Fibroblast of the aortic adventitia (primary cell): ENCODE measurements around the gene UBE2I. TPM values are rescaled to one million over a fixed set of nuclear protein-coding genes. Genes with fewer than 3 reads are reported as not detected.

Source experiments
- DNase-seq: peaks from one replicate; pipeline ENCODE4 v3.0.0-alpha.2; 2010; ENCODE audit warnings: low read depth
- H3K4me3 ChIP-seq: 2 replicates; pipeline ENCODE4 v1.5.1; 2011; ENCODE audit warnings: low read depth, mild to moderate bottlenecking, control low read depth, low read length, moderate library complexity
- total RNA-seq: library from RNA; depleted of rRNA; stranded (reverse); fragments of >200 nt; gene quantifications from 2 replicates; pipeline ENCODE4 v1.2.3, GENCODE V29; 2012; ENCODE audit warnings: low replicate concordance
- TF ChIP-seq, protein P1 (sequence below): IDR thresholded peaks from 2 replicates; pipeline ENCODE4 v1.5.1; 2011; ENCODE audit warnings: mild to moderate bottlenecking, low read length, control low read depth, inconsistent platforms; ENCODE audit not compliant: insufficient read depth

Gene UBE2I
- total RNA-seq, 1 donor, result 70.3 TPM

DNA sequence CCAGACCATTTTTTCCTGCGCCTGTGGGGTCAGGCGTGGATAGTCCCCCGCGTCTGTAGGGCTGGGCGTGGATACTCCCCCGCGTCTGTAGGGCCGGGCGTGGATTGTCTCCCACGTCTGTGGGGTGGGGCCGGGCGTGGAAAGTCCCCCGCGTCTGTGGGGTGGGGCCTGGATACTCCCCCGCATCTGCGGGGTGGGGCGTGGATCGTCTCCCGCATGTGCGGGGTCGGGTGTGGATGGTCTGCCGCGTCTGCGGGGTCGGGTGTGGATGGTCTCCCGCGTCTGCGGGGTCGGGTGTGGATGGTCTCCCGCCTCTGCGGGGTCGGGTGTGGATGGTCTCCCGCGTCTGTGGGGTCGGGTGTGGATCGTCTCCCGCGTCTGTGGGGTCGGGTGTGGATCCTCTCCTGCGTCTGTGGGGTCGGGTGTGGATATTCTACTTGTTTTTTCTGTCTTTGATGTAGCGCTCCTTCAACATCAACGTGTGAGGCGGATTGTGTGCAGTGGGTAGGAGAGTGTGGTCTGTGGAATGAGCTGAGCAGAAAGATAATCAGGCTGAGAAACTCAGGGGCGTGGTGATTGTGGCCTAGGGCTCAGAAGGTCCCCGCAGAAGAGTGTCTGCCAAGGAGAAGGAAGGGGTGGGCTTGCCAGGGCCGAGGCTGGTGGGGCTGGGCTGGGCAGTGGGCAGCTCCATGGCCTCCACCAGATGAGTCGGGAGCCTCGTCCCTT is 45.5 kb downstream of the UBE2I start:
- DNase-seq, result no peak
- no peak overlapping the region for H3K4me3 ChIP-seq
- TF ChIP-seq, protein P1, sequence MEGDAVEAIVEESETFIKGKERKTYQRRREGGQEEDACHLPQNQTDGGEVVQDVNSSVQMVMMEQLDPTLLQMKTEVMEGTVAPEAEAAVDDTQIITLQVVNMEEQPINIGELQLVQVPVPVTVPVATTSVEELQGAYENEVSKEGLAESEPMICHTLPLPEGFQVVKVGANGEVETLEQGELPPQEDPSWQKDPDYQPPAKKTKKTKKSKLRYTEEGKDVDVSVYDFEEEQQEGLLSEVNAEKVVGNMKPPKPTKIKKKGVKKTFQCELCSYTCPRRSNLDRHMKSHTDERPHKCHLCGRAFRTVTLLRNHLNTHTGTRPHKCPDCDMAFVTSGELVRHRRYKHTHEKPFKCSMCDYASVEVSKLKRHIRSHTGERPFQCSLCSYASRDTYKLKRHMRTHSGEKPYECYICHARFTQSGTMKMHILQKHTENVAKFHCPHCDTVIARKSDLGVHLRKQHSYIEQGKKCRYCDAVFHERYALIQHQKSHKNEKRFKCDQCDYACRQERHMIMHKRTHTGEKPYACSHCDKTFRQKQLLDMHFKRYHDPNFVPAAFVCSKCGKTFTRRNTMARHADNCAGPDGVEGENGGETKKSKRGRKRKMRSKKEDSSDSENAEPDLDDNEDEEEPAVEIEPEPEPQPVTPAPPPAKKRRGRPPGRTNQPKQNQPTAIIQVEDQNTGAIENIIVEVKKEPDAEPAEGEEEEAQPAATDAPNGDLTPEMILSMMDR, result no peak

DNA sequence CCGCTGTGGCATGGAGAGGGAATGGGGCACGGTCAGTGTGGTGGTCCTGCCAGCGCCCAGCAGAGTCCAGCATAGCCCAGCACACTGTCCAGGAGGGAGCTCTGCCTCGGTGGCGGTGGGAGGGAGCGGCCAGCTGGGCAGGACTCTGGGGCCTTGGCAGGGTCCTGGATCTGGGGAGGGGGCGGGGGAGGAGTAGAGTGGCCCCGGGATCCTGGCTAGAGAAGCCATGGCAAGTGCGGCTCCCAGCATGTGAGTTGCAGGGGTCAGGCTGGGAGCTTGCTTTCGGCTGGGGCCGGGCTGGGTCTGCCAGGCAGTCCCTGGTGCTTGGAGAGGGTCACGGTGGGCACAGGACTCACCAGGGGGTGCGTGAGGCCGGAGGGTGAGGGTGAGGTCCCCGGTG is 46.2 kb downstream of the UBE2I start:
- TF ChIP-seq, protein P1, result no peak
- no peak for DNase-seq
- no peak overlapping the region for H3K4me3 ChIP-seq

DNA sequence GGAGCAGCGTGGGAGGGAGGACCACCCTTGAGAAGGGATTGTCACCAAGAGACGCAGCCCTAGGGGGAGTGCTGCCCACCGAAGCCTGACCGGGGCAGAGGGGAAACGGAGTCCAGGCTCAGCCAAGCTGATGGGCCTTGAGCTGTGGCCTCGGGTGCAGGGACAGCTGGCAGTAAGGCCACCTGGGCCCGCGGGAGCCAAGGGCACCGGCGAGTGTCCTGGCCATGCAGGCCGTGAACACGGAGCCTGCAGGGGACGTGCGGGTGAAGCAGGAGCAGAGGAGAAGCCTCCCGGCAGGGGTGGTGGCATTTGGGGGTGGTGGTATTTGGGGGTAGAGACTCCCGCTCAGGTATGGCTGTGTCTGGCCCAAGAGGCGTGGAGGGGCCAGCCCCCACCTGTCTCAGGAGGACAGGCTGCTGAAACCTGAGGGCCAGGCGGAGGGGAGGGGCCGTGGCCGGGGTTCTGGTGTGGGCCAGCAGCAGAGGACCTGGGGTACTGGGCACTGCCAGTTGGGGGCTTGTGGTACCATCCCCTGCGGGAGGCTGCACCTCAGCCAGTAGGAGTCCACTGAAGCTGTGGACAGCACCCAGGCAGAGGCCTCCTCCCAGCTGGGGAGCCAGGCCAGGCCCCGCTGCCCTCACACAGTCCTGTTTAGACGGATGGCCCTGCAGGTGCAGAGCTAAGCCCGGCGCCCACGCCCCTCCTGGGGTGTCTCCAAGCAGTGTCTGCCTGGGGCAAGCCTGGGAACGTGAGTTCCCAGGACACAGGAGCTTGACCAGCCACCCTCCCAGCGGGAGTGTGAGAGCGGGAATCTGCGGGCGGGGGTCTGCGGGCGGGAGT is 46.8 kb downstream of the UBE2I start:
- no peak overlapping the region for H3K4me3 ChIP-seq
- TF ChIP-seq, protein P1, result no peak
- no peak for DNase-seq

DNA sequence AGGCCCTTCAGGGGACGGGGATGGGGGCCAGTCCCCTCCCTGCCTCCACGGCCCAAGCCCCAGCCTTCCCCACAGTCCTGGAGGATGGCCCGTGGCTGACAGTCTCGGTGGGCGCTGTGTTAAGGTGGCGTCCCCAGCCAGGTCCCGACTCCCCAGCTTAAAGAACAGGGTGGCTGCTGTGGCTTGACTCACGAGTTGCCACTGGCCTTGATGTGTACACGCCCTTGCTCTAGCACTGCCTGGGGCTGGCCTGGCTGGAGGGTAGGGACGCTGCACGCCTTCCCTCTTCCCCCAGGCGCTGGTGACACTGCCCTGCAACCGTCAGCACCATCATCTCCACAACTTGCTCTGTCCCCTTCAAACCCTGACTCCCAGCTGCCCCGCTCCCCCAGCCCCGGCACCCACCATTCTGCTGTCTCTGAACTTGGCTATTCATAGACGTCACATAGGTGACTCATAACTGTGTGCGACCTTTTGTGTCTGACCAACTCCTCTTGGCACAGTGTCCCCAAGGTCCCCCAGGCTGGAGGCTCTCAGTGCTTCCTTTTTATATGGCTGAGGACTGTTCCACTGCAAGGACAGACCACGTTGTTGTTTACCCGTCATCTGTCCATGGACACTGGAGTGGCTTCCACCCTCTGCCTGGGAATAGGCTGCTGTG is 48.6 kb downstream of the UBE2I start:
- H3K4me3 ChIP-seq, result no peak overlapping the region
- no peak for DNase-seq
- TF ChIP-seq, protein P1, result no peak

DNA sequence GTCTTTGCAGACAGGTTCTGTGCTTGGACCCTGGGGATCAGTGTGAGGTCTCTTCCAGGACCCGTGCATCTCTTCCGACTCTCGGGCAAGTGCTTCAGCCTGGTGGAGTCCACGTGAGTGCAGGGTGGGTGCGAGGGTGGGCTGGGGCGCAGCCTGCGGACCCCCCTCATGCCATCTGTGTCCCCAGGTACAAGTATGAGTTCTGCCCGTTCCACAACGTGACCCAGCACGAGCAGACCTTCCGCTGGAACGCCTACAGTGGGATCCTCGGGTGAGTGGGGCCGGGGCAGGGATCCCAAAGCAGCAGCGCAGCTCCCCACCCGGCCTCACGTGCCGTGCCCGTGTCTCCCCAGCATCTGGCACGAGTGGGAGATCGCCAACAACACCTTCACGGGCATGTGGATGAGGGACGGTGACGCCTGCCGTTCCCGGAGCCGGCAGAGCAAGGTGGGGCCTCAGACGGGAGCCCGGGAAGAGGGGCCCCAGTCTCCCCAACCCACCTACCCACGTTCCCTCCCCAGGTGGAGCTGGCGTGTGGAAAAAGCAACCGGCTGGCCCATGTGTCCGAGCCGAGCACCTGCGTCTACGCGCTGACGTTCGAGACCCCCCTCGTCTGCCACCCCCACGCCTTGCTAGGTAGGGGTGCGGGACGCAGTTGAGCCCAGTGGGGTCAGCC is 52.4 kb downstream of the UBE2I start:
- TF ChIP-seq, protein P1, result no peak
- DNase-seq, result no peak
- H3K4me3 ChIP-seq, result no peak overlapping the region

DNA sequence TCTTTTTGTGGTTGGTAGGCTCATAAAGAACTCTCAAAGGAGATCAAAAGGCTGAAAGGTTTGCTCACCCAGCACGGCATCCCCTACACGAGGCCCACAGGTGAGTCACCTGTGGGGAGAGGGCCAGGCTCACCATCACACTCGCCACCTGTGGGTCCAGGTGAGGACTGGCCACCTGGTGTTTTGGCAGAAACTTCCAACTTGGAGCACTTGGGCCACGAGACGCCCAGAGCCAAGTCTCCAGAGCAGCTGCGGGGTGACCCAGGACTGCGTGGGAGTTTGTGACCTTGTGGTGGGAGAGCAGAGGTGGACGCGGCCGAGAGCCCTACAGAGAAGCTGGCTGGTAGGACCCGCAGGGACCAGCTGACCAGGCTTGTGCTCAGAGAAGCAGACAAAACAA is 53.4 kb downstream of the UBE2I start:
- H3K4me3 ChIP-seq, result no peak overlapping the region
- no peak for DNase-seq
- TF ChIP-seq, protein P1, result no peak
